HG03097 (cell line): ENCODE data around the gene EPPIN.
"Not testable (repeated sequence)": the region's sequence is repeated elsewhere in the genome, so short reads cannot be mapped to it uniquely, and the experiment has no call there.

Experiments used
- ATAC-seq: cut with Tn5 transposase; IDR thresholded peaks from one replicate; pipeline ENCODE4 v1.9.1; 2021; ENCODE audit not compliant: unreplicated experiment, low FRiP score

EPPIN gene

GRCh38 chr20:45547206-45547770 is at the start of gene EPPIN:
Gene EPPIN, minus strand, starts transcription at chr20:45547401. Its CDS starts 44 bp downstream, at chr20:45547357.
- no peak for ATAC-seq

GRCh38 chr20:45595235-45595634 is 48.0 kb upstream of the EPPIN start:
- ATAC-seq, result no peak

GRCh38 chr20:45593498-45593897 is 46.3 kb upstream of the EPPIN start:
- no peak for ATAC-seq

- no peak for ATAC-seq
These were observed 45.5 kb upstream of the EPPIN start for GRCh38 chr20:45592574-45593189.

GRCh38 chr20:45589725-45590124 is 42.5 kb upstream of the EPPIN start:
- ATAC-seq, result no peak

GRCh38 chr20:45588800-45589199 is 41.6 kb upstream of the EPPIN start:
- ATAC-seq, result no peak

- ATAC-seq, result not testable (repeated sequence)
These were observed 38.8 kb upstream of the EPPIN start for GRCh38 chr20:45585986-45586385.

- not testable (repeated sequence) for ATAC-seq
These were observed 37.1 kb upstream of the EPPIN start for GRCh38 chr20:45584294-45584693.

- ATAC-seq, result no peak
These were observed 36.3 kb upstream of the EPPIN start for GRCh38 chr20:45583502-45583901.

GRCh38 chr20:45581702-45582101 is 34.5 kb upstream of the EPPIN start:
- ATAC-seq, result no peak

GRCh38 chr20:45579184-45579583 is 32.0 kb upstream of the EPPIN start, which contains the start of gene WFDC8:
Gene WFDC8, minus strand, starts transcription at chr20:45579284. Its CDS starts 37 bp downstream, at chr20:45579247.
- no peak for ATAC-seq

GRCh38 chr20:45578231-45578630 is 31.0 kb upstream of the EPPIN start:
- ATAC-seq, result no peak

GRCh38 chr20:45576995-45577394 is 29.8 kb upstream of the EPPIN start:
- ATAC-seq, result no peak

- no peak for ATAC-seq
These were observed 28.7 kb upstream of the EPPIN start for GRCh38 chr20:45575931-45576330.

- not testable (repeated sequence) for ATAC-seq
These were observed 22.4 kb upstream of the EPPIN start for GRCh38 chr20:45569650-45570049.

GRCh38 chr20:45564760-45565276 is 17.6 kb upstream of the EPPIN start:
- ATAC-seq, result no peak

- ATAC-seq, result no peak
These were observed 8.0 kb upstream of the EPPIN start for GRCh38 chr20:45555198-45555597.

GRCh38 chr20:45552456-45552855 is 5.3 kb upstream of the EPPIN start:
- no peak for ATAC-seq

GRCh38 chr20:45550765-45551164 is 3.6 kb upstream of the EPPIN start:
- ATAC-seq, result no peak

- ATAC-seq, result no peak
These were observed 1.2 kb upstream of the EPPIN start for GRCh38 chr20:45548410-45548809.

- ATAC-seq, result no peak
These were observed 1.3 kb downstream of the EPPIN start for GRCh38 chr20:45545754-45546453.

GRCh38 chr20:45545351-45545750 is 1.9 kb downstream of the EPPIN start:
- no peak for ATAC-seq
